SK-N-SH treated with all-trans-retinoic acid at 6 μM for 48 hours (cell line): Measurements from ENCODE around the gene NAPA.

Source experiments
- CREB5 ChIP-seq: fragments of 250-450 bp; sonication (Bioruptor Pico); IDR thresholded peaks from 2 replicates; pipeline ENCODE4 v1.5.1; 2020; ENCODE audit warnings: low read depth, mild to moderate bottlenecking, moderate library complexity
- CSDC2 ChIP-seq: fragments of 250-450 bp; sonication (Bioruptor Pico); IDR thresholded peaks from 2 replicates; pipeline ENCODE4 v1.5.0; 2020; ENCODE audit warnings: mild to moderate bottlenecking, moderate library complexity
- ESRRG ChIP-seq: fragments of 250-450 bp; sonication (Bioruptor Pico); IDR thresholded peaks from 2 replicates; pipeline ENCODE4 v1.6.1; 2021; ENCODE audit warnings: mild to moderate bottlenecking
- ISL1 ChIP-seq: fragments of 250-450 bp; sonication (Bioruptor Pico); IDR thresholded peaks from 2 replicates; pipeline ENCODE4 v2.1.2; 2022; ENCODE audit warnings: mild to moderate bottlenecking, moderate library complexity
- OSR1 ChIP-seq: fragments of 250-450 bp; sonication (Bioruptor Pico); IDR thresholded peaks from 2 replicates; pipeline ENCODE4 v1.8.0; 2022; ENCODE audit warnings: moderate library complexity, mild to moderate bottlenecking, inconsistent platforms
- PPARA ChIP-seq: fragments of 250-450 bp; sonication (Bioruptor Pico); IDR thresholded peaks from 2 replicates; pipeline ENCODE4 v1.5.0; 2020; ENCODE audit warnings: mild to moderate bottlenecking, borderline replicate concordance
- TCF4 ChIP-seq: fragments of 250-450 bp; sonication (Bioruptor Pico); IDR thresholded peaks from 2 replicates; pipeline ENCODE4 v1.8.0; 2021; ENCODE audit warnings: mild to moderate bottlenecking, moderate library complexity, borderline replicate concordance
- TOX ChIP-seq: fragments of 250-450 bp; sonication (Bioruptor Pico); IDR thresholded peaks from 2 replicates; pipeline ENCODE4 v1.8.0; 2021; ENCODE audit warnings: mild to moderate bottlenecking, moderate library complexity, borderline replicate concordance
- ZFP30 ChIP-seq: fragments of 450-650 bp; formaldehyde crosslinking; IDR thresholded peaks from 2 replicates; pipeline ENCODE4 v1.5.0; 2022; ENCODE audit warnings: mild to moderate bottlenecking, moderate library complexity
- ZNF70 ChIP-seq: fragments of 450-650 bp; formaldehyde crosslinking; IDR thresholded peaks from 2 replicates; pipeline ENCODE4 v1.5.0; 2020; ENCODE audit warnings: mild to moderate bottlenecking, moderate library complexity
- ZNF8 ChIP-seq: fragments of 450-650 bp; formaldehyde crosslinking; IDR thresholded peaks from 2 replicates; pipeline ENCODE4 v1.5.0; 2020; ENCODE audit warnings: mild to moderate bottlenecking, moderate library complexity
- TF ChIP-seq, protein P1 (sequence below): fragments of 250-450 bp; sonication (Bioruptor Pico); IDR thresholded peaks from 2 replicates; pipeline ENCODE4 v1.8.0; 2020; ENCODE audit warnings: mild to moderate bottlenecking, moderate library complexity, borderline replicate concordance

DNA sequence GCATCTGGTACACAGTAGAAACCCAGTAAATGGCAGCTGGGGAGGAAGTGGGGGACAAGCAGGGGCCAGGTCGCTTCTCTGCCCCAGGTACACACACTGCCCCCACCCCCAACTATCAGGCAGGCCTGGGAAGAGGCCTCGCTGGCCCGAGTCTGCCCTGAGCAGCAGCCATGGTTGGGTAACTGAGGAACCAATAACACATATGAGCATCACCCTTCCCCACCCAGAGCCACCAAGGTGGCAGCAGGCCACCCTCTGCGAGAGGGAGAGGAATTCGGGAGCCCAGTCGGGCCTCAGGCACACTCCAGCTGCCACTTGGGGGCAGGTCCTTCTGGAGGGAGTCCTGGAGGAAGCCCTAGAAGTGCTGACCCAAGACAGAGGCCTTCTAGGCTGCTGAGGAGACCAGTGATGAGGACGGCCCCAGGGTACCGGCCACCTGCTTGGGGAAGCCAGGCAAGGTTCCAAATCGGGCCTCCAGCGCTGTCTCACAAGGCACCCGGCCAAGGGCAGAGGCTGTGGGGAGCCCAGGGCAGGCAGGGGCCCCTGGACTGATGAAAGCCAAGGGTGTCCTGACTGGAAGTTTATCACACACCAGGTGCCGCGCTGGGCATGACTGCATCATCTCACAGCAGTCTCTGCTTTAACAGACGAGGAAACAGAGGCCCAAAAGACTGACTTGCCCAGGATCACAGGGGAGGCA, 16.9 kb downstream of the NAPA start:
- TF ChIP-seq OSR1 (CRISPR knock-in tag) (no peak), CSDC2 (CRISPR knock-in tag) (no peak), ISL1 (no peak), CREB5 (no peak), PPARA (CRISPR knock-in tag) (no peak), ZNF8 (CRISPR knock-in tag) (no peak), TCF4 (no peak), ESRRG (CRISPR knock-in tag) (no peak), TOX (CRISPR knock-in tag) (no peak), ZFP30 (CRISPR knock-in tag) (no peak), ZNF70 (no peak)
- TF ChIP-seq, protein P1, sequence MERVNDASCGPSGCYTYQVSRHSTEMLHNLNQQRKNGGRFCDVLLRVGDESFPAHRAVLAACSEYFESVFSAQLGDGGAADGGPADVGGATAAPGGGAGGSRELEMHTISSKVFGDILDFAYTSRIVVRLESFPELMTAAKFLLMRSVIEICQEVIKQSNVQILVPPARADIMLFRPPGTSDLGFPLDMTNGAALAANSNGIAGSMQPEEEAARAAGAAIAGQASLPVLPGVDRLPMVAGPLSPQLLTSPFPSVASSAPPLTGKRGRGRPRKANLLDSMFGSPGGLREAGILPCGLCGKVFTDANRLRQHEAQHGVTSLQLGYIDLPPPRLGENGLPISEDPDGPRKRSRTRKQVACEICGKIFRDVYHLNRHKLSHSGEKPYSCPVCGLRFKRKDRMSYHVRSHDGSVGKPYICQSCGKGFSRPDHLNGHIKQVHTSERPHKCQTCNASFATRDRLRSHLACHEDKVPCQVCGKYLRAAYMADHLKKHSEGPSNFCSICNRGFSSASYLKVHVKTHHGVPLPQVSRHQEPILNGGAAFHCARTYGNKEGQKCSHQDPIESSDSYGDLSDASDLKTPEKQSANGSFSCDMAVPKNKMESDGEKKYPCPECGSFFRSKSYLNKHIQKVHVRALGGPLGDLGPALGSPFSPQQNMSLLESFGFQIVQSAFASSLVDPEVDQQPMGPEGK (CRISPR knock-in tag), result no peak
